ENCODE measurements around the gene SLC35F3.
"Not testable (repeated sequence)": the region's sequence is repeated elsewhere in the genome, so short reads cannot be mapped to it uniquely, and the experiment has no call there.

The SLC35F3 gene

GRCh38 chr1:234277161-234277868, 372.8 kb downstream of the SLC35F3 start:
- no peak for DNase-seq (ENCODE audit: low read depth in 1 of 2, low spot score in 1 of 2)

GRCh38 chr1:234279021-234279420, 374.5 kb downstream of the SLC35F3 start:
- DNase-seq (ENCODE audit: low read depth in 1 of 2, low spot score in 1 of 2), result no peak

DNA sequence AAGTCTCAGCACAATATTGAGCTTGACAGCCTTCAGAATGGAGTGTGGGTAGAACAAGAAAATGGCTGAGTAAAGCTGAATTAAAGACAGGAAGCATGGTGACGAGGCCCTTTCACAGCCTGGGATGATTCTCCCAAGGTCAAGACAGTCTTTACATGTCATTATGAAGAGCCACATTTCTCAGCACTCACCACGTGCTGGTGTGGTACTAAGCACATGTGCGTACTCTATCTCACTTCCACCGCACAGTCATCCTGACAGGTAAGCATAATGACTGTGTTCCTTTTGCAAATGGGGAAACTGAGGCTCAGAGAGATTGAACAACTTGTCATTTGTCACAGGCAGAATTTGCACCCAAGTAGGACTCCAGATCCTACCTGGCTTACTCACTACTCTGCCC, 376.0 kb downstream of the SLC35F3 start:
- DNase-seq (ENCODE audit: low read depth in 1 of 2, low spot score in 1 of 2), result no peak

DNA sequence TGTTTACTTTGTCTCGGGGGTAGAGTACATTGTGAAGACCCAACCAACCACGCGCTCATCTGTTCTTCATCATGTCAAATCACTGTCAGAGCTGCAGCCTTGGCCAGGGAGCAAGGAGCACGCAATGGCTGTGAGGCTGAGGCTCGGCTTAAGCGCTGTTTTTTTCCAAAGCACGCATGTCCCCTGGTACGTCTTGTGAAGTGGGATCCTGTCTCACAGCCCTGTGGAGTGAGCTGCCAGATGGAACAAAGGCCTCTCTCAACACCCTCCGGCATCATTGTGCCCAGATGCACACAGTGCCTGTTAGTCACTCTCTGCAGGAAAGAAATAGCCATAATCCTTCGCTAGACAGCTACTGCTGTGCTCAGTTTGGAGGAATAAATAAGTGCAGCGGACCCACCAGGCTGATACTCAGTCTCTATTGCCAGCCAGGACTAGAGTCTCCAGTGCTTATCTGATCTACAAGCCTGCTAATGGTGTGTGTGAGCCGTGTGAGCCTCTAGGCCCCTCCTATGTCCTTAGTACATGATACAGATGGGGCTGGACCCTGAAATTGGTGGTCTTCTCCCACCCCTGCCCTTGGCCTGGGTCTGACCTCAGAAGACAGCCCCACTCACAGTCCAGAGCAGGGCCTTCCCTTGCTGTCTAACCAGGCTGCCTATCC, 377.5 kb downstream of the SLC35F3 start:
- DNase-seq (ENCODE audit: low read depth in 1 of 2, low spot score in 1 of 2), result no peak

DNA sequence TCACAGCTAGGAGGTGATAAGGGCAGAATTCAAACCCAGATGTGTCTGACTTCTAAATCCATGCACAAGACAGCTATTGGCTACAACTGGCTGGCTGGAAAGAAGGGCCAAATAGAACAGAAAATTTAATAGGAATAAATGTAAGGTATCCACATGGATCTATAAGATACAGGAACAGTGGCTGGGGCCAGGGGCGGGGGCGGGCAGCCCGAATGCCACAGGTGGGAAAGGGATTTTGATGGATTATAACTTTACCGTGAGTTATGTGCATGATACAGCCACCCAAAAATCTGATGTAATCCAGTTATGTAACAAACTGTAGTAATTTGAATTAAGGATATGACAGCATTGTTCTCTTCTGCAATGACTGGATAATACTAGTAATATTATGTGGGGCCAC, 381.7 kb downstream of the SLC35F3 start:
- no peak for DNase-seq (ENCODE audit: low read depth in 1 of 2, low spot score in 1 of 2)

- no peak for DNase-seq (ENCODE audit: low read depth in 1 of 2, low spot score in 1 of 2)
Measured at GRCh38 chr1:234288946-234289345, 384.5 kb downstream of the SLC35F3 start.

GRCh38 chr1:234289538-234290305, 385.2 kb downstream of the SLC35F3 start:
- DNase-seq (ENCODE audit: low read depth in 1 of 2, low spot score in 1 of 2), result no peak

DNA sequence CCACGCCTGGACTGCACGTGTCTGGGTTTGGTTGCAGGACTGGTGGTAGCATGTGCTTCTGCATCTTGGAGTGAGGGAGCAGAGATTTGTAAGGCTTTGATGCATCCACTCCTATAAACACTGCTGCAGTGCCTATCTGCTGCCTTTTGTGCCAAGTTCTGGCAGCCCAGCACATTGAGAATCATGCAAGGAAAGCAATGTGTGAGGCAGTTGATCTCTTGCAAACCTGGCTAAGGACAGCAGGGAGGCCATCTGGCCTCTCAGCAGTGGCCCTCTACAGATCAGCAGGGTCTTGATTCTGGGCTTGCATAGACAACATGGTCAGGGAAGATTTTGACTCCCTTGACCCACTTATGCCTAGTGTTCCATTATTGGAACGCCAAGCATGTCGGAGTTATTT, 387.5 kb downstream of the SLC35F3 start:
- DNase-seq (ENCODE audit: low read depth in 1 of 2, low spot score in 1 of 2), result no peak

DNA sequence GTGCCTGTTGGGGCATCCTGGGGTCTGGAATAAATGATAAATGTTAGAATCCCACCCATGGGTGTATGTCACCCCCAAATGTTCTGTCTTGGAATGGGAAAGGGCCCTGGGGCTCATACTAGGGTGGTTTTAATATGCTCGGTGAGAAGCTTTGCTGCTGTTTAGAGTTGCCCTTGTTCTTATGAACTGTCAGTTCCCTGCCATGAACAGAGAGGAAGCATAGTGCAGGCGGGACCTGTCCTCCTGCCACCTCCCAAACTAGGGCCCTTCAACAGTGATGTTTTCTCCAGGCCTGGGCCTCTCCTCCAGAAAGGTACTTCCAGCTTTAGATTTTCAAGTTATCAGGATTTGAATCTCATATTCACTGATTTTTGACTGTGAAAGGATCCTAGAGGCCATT, 388.1 kb downstream of the SLC35F3 start:
- DNase-seq (ENCODE audit: low read depth in 1 of 2, low spot score in 1 of 2), result no peak

DNA sequence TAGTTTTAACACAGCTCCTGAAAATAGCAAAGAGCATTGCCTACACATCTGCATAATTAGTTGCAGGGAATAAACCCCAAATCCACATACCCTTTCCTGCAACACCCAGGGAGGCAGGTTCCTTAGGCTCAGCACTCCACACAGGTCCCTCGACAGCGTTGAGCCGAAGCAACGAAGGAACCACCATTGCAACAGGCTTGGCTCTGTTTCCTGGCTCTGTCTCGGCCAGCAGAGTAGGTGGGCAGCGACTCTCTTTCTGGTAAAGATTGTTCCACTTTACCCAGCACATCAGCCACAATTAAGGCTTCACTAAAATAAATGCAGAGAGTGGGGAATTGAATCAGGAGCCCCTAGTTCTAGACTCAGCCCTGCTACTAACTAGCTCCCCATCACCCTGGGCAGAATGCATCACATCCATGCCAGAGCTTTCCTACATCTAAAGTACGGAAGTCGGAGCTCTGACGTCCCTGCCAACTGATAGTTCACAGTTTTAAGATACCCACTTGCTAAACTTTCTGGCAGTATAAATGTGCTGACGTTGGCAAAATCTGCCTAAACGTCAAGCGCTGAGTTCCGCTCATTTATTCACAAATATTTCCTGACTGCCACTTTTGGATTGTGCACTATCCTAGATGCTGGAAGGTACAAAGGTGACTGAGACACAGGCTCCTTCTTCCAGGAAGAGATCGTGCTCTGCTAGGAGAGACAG, 389.8 kb downstream of the SLC35F3 start:
- no peak for DNase-seq (ENCODE audit: low read depth in 1 of 2, low spot score in 1 of 2)

DNA sequence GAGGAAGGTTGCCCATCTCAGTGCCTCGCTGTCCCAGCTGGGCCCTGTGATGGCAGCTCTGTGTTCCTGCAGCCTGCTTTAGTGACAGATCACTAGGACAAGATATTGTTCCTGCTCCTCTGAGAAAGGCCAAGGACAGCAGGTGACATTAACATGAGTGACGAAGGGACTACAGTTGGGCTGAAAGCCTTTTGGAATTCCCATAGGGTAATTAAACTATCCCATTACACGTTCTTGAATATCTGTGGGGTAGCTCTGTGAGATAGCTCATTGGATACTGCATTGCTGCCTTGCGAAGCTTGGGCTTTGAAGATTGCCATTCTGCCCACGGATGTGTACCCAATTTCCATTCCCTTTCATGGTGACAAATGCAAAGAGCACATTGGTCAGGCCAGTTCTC, 390.6 kb downstream of the SLC35F3 start:
- DNase-seq (ENCODE audit: low read depth in 1 of 2, low spot score in 1 of 2), result no peak

DNA sequence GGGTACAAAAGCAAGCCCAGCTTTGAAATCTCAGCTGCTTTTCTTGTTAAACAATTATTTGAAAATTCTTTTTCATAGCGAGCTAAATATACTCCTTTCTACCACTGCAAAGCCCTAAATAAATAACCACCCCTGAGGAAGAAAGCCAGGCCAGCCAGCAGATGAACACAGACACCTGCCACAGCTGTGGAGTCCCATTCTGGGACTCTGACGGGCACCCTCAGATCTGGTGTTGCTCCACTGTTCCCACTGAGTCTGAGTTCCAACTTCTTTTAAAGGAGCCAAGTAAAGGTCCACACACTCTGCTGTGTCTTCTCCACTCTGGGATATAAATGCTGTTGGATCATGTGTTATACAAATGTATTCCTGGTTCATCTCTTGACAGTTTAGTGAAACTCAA, 391.1 kb downstream of the SLC35F3 start:
- no peak for DNase-seq (ENCODE audit: low read depth in 1 of 2, low spot score in 1 of 2)

GRCh38 chr1:234296496-234296895, 392.0 kb downstream of the SLC35F3 start:
- no peak for DNase-seq (ENCODE audit: low read depth in 1 of 2, low spot score in 1 of 2)

- no peak for DNase-seq (ENCODE audit: low read depth in 1 of 2, low spot score in 1 of 2)
Measured at GRCh38 chr1:234297668-234298067, 393.2 kb downstream of the SLC35F3 start.

DNA sequence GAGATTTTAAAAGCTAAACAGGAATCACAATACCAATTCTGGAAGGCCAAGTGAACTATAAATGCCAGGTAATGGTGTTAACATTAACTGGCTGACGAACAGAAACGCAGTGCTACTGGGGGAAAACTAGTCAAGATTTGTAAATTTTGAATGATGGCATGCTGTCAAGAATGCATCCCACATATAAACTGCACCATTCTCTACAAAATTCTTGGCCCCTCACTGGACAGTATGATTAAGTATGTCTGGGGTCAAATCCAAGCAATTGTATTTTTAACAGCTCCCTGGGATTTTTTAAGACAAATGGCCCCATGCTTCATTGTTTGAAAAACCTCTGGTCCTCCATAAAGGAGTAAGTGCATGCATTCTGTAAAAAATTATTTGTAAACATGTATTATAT, 395.6 kb downstream of the SLC35F3 start:
- no peak for DNase-seq (ENCODE audit: low read depth in 1 of 2, low spot score in 1 of 2)

DNA sequence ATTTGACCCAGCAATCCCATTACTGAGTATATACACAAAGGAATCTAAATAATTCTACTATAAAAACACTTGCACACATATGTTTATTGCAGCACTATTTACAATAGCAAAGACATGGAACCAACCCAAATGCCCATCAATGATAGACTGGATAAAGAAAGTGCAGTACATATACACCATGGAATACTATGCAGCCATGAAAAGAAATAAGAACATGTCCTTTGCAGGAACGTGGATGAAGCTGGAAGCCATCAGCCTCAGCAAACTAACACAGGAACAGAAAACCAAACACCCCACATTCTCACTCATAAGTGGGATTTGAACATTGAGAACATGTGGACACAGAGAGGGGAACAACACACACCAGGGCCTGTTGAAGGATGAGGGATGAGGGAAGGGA, 397.2 kb downstream of the SLC35F3 start:
- DNase-seq (ENCODE audit: low read depth in 1 of 2, low spot score in 1 of 2), result not testable (repeated sequence)

DNA sequence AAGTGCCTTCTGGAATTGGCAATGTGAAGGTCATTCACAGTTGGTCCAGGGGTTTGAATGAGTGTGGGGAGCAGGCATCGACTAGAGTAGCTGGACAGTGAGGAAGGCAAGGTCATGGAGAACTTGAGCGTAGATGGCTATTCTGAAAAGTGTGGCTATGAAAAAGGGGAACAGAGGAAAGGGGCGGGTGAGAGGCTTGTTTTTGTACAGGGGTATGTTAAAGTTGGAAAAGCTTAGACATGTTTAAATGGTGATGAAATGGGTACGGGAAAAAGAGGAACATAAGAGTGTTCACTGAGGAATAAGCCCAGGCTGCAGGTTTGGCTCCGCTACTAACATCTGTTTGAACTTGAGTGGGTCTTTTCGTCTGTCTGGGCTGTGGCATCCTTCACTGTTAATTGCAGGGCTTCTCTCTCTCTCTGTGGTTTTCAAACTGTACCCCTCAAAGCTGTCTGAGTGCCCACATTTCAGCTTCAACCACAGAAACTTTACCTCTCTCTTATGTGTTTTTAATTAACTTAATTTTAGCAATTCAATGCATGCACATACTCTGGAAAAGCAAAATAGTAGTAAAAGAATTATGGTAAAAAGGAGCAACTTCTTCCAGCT, 398.0 kb downstream of the SLC35F3 start:
- DNase-seq (ENCODE audit: low read depth in 1 of 2, low spot score in 1 of 2), result no peak

DNA sequence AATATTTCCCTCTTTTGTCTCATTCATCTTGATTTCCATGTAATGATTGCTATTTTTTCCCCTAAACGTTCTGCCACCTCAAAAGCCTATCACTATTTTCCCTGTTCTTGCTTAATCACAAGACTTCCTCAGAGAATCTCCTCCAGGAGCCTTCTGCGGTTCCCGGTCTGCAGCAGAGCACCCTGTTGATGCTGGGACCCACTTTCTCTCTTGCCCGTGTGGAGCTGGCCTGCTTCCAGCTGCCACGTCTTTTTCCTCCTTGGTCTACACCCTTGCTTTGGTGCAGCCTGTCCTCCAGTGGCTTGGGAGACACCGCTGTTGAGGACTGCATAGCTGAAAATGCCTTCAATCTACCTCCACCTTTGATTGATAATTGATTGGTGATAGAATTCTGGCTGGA, 398.8 kb downstream of the SLC35F3 start:
- no peak for DNase-seq (ENCODE audit: low read depth in 1 of 2, low spot score in 1 of 2)

GRCh38 chr1:234307726-234308125, 403.2 kb downstream of the SLC35F3 start:
- DNase-seq (ENCODE audit: low read depth in 1 of 2, low spot score in 1 of 2), result no peak

DNA sequence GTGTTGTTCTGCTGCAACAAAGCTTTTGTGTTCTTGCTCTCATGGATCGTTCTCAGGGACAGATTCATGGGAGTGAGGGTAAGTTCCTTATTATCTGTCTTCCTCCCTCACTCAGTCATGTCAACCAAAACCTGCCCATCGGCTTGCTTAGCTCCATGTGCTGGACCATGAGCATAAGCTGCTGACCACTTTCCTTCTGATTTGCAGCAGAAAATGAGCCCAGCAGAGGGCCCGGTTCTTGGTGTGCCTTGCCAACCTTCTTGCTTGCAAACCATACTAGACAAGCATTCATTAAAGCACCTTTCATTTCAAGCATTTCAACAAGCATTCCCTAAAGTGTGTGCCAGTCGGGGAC, 404.7 kb downstream of the SLC35F3 start:
- no peak for DNase-seq (ENCODE audit: low read depth in 1 of 2, low spot score in 1 of 2)

Data from activated T-helper 1 cell treated with anti-CD3 and anti-CD28 coated beads, Interleukin-2, amount 50 U/mL, for 16 hours (primary cell).